GM21360 (cell line): Measurements from ENCODE around the gene PRX.
"Not testable (repeated sequence)": the region's sequence is repeated elsewhere in the genome, so short reads cannot be mapped to it uniquely, and the experiment has no call there.

Experiments used
- ATAC-seq: cut with Tn5 transposase; IDR thresholded peaks from one replicate; pipeline ENCODE4 v1.9.1; 2021; ENCODE audit warnings: mild to moderate bottlenecking, moderate library complexity; ENCODE audit not compliant: unreplicated experiment

Gene PRX

DNA sequence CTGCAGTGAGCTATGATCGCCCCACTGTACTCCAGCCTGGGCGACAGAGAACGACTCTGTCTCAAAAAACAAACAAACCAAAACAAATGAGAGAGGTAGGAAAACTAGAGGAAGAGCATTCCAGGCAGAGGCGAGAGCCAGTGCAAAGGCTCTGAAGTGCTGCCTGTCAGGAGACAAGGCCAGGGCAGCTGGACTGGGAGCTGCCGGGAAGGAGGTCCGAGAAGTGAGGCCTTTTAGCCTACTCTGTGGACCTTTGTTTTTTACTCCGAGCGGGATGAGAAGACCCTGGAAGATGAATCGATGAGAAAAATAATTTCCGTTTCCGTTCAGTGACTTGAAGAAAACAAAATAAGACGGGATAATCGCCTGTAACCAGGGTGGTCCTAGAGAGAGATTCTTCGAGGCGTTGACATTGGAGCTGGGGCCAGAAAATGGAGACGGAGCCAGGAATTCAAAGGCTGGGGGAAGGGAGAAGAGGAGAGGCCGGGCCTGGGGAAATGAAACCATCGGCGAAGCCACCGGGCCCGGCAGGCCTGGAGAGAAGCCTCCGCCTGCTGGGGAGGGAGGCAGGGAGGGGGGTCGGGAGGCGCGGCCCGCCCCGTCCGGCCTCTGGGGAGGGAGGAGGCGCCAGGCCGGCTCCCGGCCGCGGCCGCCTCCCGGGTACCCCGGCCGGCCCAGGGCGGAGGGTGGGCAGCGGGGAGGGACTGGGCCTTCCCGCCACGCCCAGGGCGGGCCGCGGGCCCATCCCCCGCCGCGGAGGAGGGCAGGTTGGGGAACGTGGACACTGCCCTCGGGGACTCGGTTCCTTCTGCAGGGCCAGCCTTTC, 20.4 kb upstream of the PRX start:
- ATAC-seq = peak; percentile 64

DNA sequence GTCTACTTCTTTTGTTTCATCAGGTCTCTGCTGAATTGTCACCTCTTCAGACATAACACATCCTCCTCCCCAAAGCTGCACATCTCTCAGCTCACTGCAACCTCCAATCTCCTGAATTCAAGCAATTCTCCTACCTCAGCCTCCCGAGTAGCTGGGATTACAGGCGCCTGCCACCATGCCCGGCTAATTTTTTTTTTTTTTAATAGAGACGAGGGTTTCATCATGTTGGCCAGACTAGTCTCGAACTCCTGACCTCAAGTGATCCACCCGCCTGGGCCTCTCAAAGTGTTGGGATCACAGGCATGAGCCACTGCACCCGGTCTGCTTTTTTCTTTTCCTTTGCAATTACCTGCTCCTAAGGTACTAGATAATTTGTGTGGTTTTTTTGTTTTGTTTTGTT, 19.6 kb upstream of the PRX start:
- not testable (repeated sequence) for ATAC-seq

- ATAC-seq = no peak
These were observed 18.5 kb upstream of the PRX start for GRCh38 chr19:40431698-40432097.

DNA sequence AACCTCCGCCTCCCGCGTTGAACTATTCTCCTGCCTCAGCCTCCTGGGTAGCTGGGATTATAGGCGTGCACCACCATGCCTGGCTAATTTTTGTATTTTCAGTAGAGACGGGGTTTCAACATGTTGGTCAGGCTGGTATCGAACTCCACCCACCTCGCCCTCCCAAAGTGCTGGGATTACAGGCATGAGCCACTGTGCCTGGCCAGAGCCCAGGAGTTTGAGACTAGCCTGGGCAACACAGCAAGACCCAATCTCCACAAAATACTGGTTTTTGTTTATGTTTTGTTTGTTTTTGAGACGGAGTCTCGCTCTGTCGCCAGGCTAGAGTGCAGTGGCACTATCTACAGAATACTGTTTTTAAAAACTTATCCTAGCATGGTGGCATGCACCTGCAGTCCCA, 17.1 kb upstream of the PRX start:
- not testable (repeated sequence) for ATAC-seq

DNA sequence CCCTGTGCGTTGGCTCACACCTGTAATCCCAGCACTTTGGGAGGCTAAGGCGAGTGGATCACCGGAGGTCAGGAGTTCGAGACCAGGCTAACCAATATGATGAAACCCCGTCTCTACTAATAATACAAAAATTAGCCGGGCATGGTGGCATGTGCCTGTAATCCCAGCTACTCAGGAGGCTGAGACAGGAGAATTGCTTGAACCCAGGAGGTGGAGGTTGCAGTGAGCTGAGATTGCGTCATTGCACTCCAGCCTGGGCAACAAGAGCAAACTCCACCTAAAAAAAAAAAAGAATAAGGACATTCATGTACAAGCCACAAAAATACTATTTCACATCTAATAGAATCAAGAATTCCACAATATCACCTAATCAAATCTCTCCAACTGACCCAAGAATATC, 15.0 kb upstream of the PRX start:
- not testable (repeated sequence) for ATAC-seq

- ATAC-seq = peak; percentile 73
These were observed 12.5 kb upstream of the PRX start, which contains the start of gene SERTAD1 for GRCh38 chr19:40425450-40426287. SERTAD1 (minus strand) TSS chr19:40425992; CDS start chr19:40423546, 2,446 bp downstream.

DNA sequence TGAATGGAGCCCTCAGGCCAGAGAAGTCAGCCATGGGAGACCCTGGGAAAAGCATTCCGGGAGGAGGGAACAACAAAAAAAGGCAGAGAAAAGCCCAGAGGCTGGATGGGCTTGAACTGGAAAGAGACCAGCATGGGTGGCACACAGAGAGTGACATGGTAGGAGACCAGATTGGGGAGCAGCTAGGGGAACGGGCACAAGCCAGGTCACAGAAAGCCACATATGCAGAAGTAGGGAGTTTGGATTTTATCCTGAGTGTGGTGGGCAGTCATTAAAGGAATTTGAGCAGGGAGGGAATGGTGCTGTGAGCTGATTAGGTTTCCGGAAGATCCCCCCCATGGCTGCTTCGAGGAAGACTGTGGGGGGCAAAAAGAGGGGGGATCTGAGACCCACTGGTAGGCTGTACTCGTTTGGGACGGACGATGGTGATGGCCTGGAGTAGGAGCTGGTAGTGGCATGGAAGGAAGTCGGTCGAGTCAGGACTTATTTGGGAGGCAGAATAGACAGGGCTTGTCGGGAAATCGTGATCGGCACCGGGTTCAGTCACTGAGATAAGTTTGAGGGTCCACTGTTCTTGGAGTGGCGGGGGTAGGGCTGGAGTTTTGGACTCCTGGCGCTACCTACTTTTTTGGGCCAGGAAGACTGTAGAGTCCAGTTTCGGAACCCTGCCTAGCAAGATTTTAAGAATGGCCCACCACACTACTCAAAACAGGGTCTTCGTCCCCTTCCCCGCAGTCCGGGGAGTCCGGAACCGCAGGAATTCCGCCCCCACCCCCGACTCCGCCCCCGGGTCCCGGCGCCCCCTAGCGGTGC, 11.7 kb upstream of the PRX start:
- ATAC-seq = no peak

DNA sequence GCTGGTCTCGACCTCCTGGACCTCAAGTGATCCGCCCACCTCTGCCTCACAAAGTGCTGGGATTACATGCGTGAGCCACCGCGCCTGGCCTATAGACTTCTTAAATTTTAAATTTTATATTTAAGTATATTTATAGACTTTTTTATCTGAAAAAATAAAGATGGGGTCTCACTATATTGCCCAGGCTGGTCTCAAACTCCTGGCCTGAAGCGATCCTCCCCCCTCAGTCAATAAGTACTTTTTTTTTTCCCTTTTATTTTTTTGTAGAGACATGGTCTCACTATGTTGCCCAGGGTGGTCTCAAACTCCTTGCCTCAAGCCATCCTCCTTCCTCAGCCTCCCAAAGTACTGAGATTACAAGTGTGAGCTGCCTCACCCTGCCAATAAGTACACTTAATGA, 10.8 kb upstream of the PRX start:
- ATAC-seq = no peak

GRCh38 chr19:40422748-40423566, 9.8 kb upstream of the PRX start:
- no peak for ATAC-seq

DNA sequence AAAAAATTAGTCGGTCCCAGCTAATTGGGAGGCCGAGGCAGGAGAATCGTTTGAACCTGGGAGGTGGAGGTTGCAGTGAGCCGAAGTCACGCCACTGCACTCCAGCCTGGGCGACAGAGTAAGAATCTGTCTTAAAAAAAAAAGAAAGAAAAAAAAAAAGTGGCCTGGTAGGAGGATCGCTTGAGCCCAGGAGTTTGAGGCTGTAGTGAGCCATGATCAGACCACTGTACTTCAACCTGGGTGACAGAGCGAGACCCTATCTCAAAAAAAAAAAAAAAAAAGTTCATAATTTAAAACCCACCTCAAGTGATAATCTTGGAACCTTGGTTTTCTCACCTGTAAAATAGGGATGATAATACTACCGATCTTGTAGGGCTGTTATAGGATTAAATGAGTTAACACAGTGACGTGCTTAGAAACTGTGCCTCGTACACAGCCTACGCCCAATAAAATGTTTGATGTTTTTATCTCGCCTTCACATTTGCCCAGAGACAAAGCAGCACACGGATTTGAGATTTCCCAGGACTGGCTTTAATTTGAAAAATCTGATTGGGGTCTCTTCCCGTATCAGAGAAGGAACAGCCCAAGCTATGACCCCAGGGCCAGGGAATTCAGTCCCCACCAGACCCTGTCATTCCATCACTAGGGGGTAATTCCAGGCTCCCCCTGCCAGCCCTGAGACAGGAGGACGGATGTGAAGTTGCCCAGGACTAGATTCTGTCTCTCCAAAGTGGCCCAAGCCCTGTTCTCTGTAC, 9.0 kb upstream of the PRX start:
- no peak for ATAC-seq

GRCh38 chr19:40420766-40421765, 7.9 kb upstream of the PRX start:
- no peak for ATAC-seq

- ATAC-seq = no peak
These were observed 7.2 kb upstream of the PRX start for GRCh38 chr19:40420451-40420765.

DNA sequence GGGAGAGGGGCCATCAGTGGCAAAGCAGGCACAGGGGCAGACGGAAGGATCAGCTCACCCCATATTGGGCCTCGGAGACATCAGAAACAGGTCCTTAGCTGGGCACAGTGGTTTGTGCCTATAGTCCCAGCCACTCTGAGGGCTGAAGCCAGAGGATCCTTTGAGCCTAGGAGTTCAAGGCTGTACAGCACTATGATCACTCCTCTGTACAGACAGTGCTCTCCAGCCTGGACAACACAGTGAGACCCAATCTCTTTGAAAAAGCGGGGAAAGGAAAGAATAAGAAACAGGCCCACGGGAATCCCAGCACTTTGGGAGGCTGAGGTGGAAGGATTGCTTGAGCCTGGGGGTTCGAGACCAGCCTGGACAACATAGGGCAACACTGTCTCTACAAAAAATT, 6.6 kb upstream of the PRX start:
- no peak for ATAC-seq

GRCh38 chr19:40419066-40419612, 6.0 kb upstream of the PRX start:
- ATAC-seq = no peak

GRCh38 chr19:40418040-40418439, 4.9 kb upstream of the PRX start:
- ATAC-seq = no peak

GRCh38 chr19:40417643-40417981, 4.4 kb upstream of the PRX start:
- no peak for ATAC-seq

- ATAC-seq = no peak
These were observed 3.9 kb upstream of the PRX start for GRCh38 chr19:40416918-40417642.

DNA sequence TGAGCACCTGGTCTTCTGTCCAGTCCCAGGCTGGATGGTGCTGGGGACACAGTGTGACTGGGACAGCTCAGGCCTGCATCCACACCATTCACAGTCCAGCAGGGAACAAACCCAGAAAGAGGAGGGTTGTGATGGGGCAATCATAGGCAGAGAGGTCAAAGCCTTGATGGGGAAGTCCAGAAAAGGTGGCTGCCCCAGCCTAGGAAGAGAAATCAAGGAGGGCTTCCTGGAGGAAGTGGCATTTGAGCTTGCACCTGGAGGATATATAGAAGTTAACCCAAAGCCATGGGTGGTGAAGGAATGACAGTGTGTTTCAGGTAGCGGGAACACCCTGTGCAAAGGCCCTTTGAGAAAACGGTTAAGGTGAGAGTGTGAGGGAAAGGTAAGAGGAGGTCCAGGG, 2.6 kb upstream of the PRX start:
- ATAC-seq = no peak
